ENCODE data around the gene ACOD1.

ACOD1 gene

DNA sequence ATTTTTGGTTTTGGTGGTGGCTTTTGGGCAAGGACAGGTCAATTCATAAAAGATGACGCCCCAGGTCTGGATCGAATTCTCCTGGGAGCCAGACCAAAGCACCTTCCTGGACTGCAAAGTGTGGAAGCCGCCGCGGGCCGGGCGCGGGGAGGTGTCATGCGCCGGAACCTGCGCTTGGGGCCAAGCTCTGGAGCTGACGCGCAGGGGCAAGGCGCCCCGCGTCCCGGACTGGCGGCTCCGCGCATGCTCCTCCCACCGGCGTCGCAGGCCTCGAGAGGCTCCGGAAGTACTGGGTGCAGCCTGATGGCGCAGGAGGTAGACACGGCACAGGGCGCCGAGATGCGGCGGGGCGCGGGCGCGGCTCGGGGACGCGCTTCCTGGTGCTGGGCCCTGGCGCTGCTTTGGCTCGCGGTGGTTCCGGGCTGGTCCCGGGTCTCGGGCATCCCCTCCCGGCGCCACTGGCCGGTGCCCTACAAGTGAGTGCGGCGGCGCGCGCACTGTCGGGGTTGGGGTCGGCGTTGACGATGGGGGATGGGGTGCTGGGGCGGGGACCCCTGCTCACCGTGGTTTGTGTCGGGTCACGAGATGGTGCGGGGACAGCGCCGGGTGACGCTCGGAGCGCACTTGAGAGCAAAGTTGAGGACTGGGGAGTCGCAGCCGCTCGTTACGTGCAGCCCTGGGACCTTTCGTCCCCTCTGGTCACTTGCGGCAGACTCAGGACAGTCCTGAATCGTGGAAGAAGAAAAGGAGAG lies 43.7 kb downstream of the ACOD1 start, which contains the start of gene CLN5:
Gene CLN5, plus strand, starts transcription at position 286 of the 752 bp plus-strand sequence. Its CDS starts 18 bp downstream, at position 304.
- peak; percentile 94 for DNase-seq (ENCODE audit: low spot score)

DNA sequence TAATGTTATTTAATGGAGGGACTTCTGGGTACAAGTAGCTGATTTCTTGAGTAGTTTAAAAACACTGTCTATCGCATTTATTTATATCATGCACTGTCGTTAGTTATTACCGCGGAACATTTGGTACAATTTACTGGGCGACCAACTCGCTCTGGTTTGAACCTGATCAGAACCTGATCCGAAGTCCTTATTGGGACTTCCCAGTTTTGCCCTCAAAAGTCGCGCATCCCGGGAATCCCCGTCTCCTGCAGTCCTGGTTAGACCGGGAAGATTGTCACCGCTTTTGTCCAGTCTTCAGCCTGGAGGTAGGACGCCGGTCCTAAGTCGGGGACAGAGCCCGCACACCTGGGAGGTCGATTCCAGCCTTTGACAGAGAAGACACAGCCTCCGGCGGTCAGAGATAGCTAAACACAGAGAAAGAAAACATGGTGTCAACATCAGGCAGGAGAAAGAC lies 44.3 kb downstream of the ACOD1 start:
- DNase-seq (ENCODE audit: low spot score), result peak; percentile 14

DNA sequence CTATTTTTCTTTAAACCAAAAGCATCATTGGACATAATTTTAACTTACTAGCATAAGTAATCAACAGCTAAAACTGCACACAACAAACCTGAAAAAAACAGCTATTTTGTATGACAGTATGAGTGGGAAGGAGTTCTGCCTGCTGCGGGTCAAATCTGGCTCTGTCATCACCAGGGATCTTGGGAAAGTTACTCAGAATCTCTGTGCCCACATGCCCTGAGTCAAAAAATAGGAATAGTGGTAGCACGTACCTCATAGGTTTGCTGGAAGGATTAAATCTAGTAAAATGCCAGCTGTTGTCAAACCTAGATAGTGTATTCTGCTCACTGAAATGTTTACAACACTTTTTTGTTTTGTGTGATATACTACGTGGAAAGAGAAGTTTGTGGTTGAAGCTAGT lies 44.7 kb downstream of the ACOD1 start:
- DNase-seq (ENCODE audit: low spot score), result no peak

DNA sequence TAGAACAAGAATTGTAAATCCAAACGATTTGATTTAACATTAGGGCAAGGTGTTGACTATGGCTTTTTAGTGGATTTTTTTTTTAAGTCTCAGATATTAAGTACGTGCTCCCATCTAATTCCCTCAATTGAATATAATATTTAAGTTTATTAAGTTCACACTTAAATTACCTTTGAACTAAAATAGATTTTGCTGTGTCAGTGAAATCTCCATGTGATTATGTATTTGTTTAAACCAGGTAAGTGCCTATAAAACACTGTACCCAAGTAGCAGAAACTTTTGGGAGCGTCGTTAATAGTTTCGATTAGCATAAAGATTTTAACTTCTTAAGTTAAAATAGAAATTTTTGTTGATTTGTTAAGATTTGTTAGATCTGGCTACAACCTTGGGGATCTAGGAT lies 45.2 kb downstream of the ACOD1 start:
- no peak for DNase-seq (ENCODE audit: low spot score)

DNA sequence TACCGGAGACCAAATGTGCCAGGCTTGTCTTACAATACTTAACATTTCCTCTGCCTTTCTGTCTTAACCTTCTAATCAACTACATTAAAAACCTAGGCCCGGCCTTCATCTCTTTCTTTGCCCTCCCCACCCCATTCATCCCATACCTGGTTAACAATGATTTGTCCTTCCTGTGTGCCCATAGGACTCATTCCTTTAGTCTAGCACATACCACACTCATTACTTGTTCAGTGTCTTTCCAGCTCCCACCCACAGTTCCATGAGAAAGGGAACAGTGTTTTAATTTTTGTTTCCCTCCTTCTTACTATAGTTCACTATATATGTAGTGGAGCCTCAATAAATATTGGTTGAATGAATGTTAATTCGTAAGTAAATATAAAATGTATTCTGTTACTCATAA lies 46.0 kb downstream of the ACOD1 start:
- no peak for DNase-seq (ENCODE audit: low spot score)

DNA sequence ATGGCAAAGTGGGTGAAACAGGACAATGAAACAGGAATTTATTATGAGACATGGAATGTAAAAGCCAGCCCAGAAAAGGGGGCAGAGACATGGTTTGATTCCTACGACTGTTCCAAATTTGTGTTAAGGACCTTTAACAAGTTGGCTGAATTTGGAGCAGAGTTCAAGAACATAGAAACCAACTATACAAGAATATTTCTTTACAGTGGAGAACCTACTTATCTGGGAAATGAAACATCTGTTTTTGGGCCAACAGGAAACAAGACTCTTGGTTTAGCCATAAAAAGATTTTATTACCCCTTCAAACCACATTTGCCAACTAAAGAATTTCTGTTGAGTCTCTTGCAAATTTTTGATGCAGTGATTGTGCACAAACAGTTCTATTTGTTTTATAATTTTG lies 52.2 kb downstream of the ACOD1 start:
- no peak for DNase-seq (ENCODE audit: low spot score)

DNA sequence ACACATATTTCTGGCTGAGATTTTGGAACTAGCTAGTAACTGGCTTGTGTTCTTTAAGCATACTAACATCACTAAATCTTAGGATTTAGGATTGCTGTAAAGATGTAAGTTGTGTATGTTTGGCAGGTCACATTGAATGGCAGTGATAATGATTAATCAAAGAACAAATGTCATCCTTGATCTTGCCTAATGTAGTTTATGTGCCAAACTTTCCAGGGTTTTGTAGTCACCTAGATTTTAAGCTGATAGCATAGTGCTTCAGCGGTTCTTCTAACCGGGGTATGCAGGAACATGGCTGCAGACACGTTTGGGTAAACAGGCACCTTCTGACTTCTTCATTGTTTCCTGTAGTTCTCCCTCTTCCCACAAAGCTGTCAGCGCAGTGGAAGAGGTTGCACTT lies 53.2 kb downstream of the ACOD1 start:
- no peak for DNase-seq (ENCODE audit: low spot score)

DNA sequence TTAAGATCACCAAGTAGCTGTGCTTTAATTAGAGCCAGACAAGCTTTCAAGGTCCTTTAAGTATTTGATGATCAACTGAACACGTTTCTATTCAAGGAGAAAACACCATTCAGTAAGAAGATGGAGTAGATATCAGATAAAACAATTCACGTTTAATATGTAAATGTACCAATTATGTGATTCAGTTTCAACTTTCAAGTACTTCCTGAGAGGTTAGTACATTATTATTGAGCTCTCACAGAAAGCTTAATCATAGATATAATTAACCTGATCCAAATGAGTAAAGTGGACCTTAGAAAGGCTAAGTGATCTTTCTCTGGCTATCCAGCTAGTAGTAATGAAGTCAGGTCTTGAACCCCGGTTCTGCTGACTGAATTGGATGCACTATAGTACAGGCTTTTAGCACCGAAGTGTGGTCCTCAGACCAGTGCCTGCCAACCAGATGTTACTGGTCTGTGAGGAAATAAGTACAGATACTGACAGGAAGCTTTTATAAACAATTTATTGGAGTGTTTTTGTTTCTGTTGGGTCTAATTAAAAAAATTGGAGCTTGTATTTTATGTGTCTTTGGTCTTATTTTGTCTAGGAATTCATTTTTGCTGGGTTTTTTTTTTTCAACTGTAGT lies 53.8 kb downstream of the ACOD1 start:
- DNase-seq (ENCODE audit: low spot score), result no peak

DNA sequence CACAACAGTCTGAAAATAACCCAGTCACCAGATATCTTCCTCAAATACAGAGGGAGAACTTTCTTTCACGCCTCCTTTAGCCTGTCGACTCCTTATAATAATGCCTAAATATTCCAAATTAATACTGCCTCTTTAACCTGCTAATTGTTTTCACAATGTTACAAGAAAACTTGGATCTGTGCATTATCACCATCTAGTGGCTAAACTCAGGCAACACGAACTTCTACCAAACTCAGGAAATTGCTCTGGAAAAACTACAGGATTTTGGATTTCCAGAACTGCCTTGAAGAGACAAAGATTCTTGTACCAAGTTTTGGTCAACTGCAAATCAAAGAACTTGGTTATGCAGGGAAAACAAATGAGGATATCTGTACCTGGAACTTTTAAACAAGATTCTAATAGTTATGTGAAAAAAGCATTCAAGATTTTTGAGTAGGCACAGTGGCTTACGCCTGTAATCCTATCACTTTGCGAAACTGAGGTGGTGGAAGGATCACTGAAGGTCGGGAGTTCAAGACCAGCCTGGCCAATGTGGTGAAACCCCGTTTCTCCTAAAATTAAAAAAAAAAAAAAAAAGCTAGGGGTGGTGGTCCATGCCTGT lies 54.4 kb downstream of the ACOD1 start:
- DNase-seq (ENCODE audit: low spot score), result no peak
